ENCODE measurements around the gene USP3. TPM values are rescaled to one million over a fixed set of nuclear protein-coding genes. Genes with fewer than 3 reads are reported as not detected.

Gene USP3
- total and polyA plus RNA-seq, 2 donors (not counting 3 experiments of a cell fraction or from before 2014, with no cell fraction given): 18.8 to 52.4 TPM

- H3K4me1 ChIP-seq (ENCODE audit: control insufficient read depth, extremely low read depth, insufficient read depth, low read length): no peaks in the 10 kb centered on the region
- CTCF ChIA-PET: interaction anchor here (0.6 to 3.3 kb wide), 6 partner anchors 9 to 238 kb away, joined by 3 to 11 read pairs (median 4); no protein-coding TSS in a partner anchor
- no peaks in the 10 kb centered on the region for H4K20me1 ChIP-seq (replicated peaks; ENCODE audit: control insufficient read depth, extremely low read depth, insufficient read depth, low read length)
- POLR2A ChIA-PET: no interaction called here
- FAIRE-seq (no peak), DNase-seq (ENCODE audit: low read depth, low spot score) (no peak)
- no peaks in the 10 kb centered on the region for H3K36me3 ChIP-seq (ENCODE audit: control insufficient read depth in 2 of 2, extremely low read depth in 1 of 2, insufficient read depth in 2 of 2, low read length in 2 of 2)
- H3K27ac ChIP-seq (ENCODE audit: insufficient read depth, low read depth, low read length): no peak overlapping the region
- H3K9me1 ChIP-seq (replicated peaks; ENCODE audit: control insufficient read depth, extremely low read depth, insufficient read depth, low read length): no peaks in the 10 kb centered on the region
- dilution Hi-C loops (cut with MboI; ENCODE audit: extremely low pct_ligation_motif_present, low sequenced_read_pairs) (no loop called here), intact Hi-C loops (cut with micrococcal nuclease) (no loop called here)
- no TSS peak for BruUV-seq (replicated peaks)
- H3K79me2 ChIP-seq (ENCODE audit: control insufficient read depth, insufficient read depth, low read length): no peaks in the 10 kb centered on the region
- H3K4me2 ChIP-seq (ENCODE audit: insufficient read depth, low read length): no peak overlapping the region
- H3K9ac ChIP-seq (replicated peaks; ENCODE audit: extremely low read depth, insufficient read depth, low read length): no peak overlapping the region
- peaks cover 4% of the 10 kb centered on the region in 2 experiments for H3K27me3 ChIP-seq (ENCODE audit: control insufficient read depth in 2 of 2, insufficient read depth in 2 of 2, low read length in 2 of 2)
- no peaks in the 10 kb centered on the region for H3K9me3 ChIP-seq (replicated peaks; ENCODE audit: control insufficient read depth, insufficient read depth, low read length)
- no peak overlapping the region for H2AFZ ChIP-seq (ENCODE audit: low read depth, low read length)
- TF ChIP-seq POLR2A (IDR thresholded peaks at IDR 0.05; ENCODE audit: low read depth, low read length) (no peak), MAX (IDR thresholded peaks at IDR 0.05; ENCODE audit: insufficient read depth, insufficient read length) (no peak), JUN (IDR thresholded peaks at IDR 0.05; ENCODE audit: borderline replicate concordance, insufficient read depth, insufficient read length, low read depth) (no peak), EZH2 (IDR thresholded peaks at IDR 0.05; ENCODE audit: borderline replicate concordance, low read depth, low read length, severe bottlenecking) (no peak), POLR2AphosphoS5 (IDR thresholded peaks at IDR 0.05; ENCODE audit: insufficient read depth, low read depth, low read length) (no peak), GATA2 (IDR thresholded peaks at IDR 0.05; ENCODE audit: insufficient read depth, insufficient read length, low read depth, low read length) (no peak), FOS (IDR thresholded peaks at IDR 0.05; ENCODE audit: borderline replicate concordance, insufficient read depth, low read length) (no peak), MYC (IDR thresholded peaks at IDR 0.05; ENCODE audit: low read depth, low read length) (no peak)
- H3K4me3 ChIP-seq (replicated peaks in 1 of 3; ENCODE audit: insufficient read depth in 1 of 3, low read depth in 1 of 3, low read length in 3 of 3): no peak overlapping the region
These were observed 13.1 kb upstream of the USP3 start for GRCh38 chr15:63491116-63491827.

Data from endothelial cell of umbilical vein (primary cell).